ENCODE results near the gene FIZ1.

DNA sequence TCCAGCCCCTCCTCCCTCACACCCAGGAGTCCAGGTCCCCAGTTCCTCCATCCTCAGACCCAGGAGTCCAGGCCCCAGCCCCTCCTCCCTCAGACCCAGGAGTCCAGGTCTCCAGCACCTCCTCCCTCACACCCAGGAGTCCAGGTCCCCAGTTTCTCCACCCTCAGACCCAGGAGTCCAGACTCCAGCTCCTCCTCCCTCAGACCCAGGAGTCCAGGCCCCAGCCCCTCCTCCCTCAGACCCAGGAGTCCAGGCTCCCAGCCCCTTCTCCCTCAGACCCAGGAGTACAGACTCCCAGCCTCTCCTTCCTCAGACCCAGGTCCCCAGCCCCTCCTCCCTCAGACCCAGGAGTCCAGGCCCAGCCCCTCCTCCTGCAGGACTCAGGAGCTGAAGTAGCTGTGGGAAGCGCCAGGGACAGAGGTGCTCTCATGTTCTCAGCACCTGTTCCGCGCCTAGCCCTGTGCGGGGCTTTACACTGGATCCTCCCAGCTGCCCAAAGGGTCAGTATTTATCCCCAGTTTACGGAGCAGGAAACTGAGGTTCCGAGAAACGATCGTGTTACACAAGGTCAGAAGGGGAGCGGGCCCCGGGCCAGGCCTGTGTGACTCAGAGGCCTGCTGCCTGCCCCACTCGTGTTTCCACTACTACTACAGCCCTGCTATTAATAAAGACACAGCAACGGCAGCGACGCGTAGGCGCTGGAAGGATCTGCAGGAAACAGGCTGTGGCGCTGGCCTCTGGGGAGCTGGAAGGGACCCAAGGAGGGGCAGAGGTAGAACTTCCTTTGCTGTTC, 52.3 kb downstream of the FIZ1 start:
- TF ChIP-seq, protein P1, sequence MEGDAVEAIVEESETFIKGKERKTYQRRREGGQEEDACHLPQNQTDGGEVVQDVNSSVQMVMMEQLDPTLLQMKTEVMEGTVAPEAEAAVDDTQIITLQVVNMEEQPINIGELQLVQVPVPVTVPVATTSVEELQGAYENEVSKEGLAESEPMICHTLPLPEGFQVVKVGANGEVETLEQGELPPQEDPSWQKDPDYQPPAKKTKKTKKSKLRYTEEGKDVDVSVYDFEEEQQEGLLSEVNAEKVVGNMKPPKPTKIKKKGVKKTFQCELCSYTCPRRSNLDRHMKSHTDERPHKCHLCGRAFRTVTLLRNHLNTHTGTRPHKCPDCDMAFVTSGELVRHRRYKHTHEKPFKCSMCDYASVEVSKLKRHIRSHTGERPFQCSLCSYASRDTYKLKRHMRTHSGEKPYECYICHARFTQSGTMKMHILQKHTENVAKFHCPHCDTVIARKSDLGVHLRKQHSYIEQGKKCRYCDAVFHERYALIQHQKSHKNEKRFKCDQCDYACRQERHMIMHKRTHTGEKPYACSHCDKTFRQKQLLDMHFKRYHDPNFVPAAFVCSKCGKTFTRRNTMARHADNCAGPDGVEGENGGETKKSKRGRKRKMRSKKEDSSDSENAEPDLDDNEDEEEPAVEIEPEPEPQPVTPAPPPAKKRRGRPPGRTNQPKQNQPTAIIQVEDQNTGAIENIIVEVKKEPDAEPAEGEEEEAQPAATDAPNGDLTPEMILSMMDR (conservative IDR thresholded peaks at IDR 0.05; ENCODE audit: low read depth in 2 of 2): no peak
- TF ChIP-seq EZH2 (IDR thresholded peaks at IDR 0.05; ENCODE audit: low read depth, unreplicated experiment): no peak
- TF ChIP-seq POLR2AphosphoS5 (IDR thresholded peaks at IDR 0.05; ENCODE audit: low read depth): no peak
- no peak for TF ChIP-seq EZH2phosphoT487 (IDR thresholded peaks at IDR 0.05; ENCODE audit: unreplicated experiment)
- TF ChIP-seq STAT1 (IDR thresholded peaks at IDR 0.05; ENCODE audit: unreplicated experiment): no peak
- no peak for TF ChIP-seq CREB1 (CRISPR knock-in tag; IDR thresholded peaks at IDR 0.05; ENCODE audit: low read depth)
- TF ChIP-seq JUNB (IDR thresholded peaks at IDR 0.05; ENCODE audit: unreplicated experiment): no peak
- TF ChIP-seq, protein P2, sequence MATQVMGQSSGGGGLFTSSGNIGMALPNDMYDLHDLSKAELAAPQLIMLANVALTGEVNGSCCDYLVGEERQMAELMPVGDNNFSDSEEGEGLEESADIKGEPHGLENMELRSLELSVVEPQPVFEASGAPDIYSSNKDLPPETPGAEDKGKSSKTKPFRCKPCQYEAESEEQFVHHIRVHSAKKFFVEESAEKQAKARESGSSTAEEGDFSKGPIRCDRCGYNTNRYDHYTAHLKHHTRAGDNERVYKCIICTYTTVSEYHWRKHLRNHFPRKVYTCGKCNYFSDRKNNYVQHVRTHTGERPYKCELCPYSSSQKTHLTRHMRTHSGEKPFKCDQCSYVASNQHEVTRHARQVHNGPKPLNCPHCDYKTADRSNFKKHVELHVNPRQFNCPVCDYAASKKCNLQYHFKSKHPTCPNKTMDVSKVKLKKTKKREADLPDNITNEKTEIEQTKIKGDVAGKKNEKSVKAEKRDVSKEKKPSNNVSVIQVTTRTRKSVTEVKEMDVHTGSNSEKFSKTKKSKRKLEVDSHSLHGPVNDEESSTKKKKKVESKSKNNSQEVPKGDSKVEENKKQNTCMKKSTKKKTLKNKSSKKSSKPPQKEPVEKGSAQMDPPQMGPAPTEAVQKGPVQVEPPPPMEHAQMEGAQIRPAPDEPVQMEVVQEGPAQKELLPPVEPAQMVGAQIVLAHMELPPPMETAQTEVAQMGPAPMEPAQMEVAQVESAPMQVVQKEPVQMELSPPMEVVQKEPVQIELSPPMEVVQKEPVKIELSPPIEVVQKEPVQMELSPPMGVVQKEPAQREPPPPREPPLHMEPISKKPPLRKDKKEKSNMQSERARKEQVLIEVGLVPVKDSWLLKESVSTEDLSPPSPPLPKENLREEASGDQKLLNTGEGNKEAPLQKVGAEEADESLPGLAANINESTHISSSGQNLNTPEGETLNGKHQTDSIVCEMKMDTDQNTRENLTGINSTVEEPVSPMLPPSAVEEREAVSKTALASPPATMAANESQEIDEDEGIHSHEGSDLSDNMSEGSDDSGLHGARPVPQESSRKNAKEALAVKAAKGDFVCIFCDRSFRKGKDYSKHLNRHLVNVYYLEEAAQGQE (IDR thresholded peaks at IDR 0.05; ENCODE audit: unreplicated experiment): no peak
- TF ChIP-seq, protein P3, sequence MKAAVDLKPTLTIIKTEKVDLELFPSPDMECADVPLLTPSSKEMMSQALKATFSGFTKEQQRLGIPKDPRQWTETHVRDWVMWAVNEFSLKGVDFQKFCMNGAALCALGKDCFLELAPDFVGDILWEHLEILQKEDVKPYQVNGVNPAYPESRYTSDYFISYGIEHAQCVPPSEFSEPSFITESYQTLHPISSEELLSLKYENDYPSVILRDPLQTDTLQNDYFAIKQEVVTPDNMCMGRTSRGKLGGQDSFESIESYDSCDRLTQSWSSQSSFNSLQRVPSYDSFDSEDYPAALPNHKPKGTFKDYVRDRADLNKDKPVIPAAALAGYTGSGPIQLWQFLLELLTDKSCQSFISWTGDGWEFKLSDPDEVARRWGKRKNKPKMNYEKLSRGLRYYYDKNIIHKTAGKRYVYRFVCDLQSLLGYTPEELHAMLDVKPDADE (IDR thresholded peaks at IDR 0.05): no peak
